Activated T-cell treated with anti-CD3 and anti-CD28 coated beads, Interleukin-2, amount 50 U/mL, for 1 hour (primary cell): ENCODE measurements around the gene LIMCH1.
"Not testable (repeated sequence)": the region's sequence is repeated elsewhere in the genome, so short reads cannot be mapped to it uniquely, and the experiment has no call there.

Experiments
- DNase-seq: peaks from one replicate; pipeline ENCODE4 v3.0.0-alpha.2; 2020

The LIMCH1 gene

GRCh38 chr4:41538017-41538733 lies at the start of gene LIMCH1:
Gene LIMCH1, plus strand, starts transcription at chr4:41538157. Its CDS starts 67,839 bp downstream, at chr4:41605996.
- no peak for DNase-seq

- DNase-seq, result not testable (repeated sequence)
Measured at GRCh38 chr4:41491081-41491576, 46.8 kb upstream of the LIMCH1 start.

- DNase-seq, result no peak
Measured at GRCh38 chr4:41496977-41497376, 41.0 kb upstream of the LIMCH1 start.

- DNase-seq, result no peak
Measured at GRCh38 chr4:41498177-41498576, 39.8 kb upstream of the LIMCH1 start.

GRCh38 chr4:41504167-41504818 lies 33.7 kb upstream of the LIMCH1 start:
- DNase-seq, result no peak

GRCh38 chr4:41505161-41505661 lies 32.7 kb upstream of the LIMCH1 start:
- DNase-seq, result no peak

- no peak for DNase-seq
Measured at GRCh38 chr4:41506130-41506529, 31.8 kb upstream of the LIMCH1 start.

GRCh38 chr4:41507291-41507947 lies 30.5 kb upstream of the LIMCH1 start:
- no peak for DNase-seq

GRCh38 chr4:41509451-41509866 lies 28.5 kb upstream of the LIMCH1 start:
- no peak for DNase-seq

GRCh38 chr4:41510179-41510578 lies 27.8 kb upstream of the LIMCH1 start:
- no peak for DNase-seq

- DNase-seq, result no peak
Measured at GRCh38 chr4:41512136-41512535, 25.8 kb upstream of the LIMCH1 start.

- no peak for DNase-seq
Measured at GRCh38 chr4:41512596-41512995, 25.4 kb upstream of the LIMCH1 start.

GRCh38 chr4:41514169-41514568 lies 23.8 kb upstream of the LIMCH1 start:
- no peak for DNase-seq

GRCh38 chr4:41514766-41515481 lies 23.0 kb upstream of the LIMCH1 start:
- DNase-seq, result no peak

- no peak for DNase-seq
Measured at GRCh38 chr4:41517121-41517520, 20.8 kb upstream of the LIMCH1 start.

- DNase-seq, result no peak
Measured at GRCh38 chr4:41517747-41518146, 20.2 kb upstream of the LIMCH1 start.

- DNase-seq, result no peak
Measured at GRCh38 chr4:41524425-41524824, 13.5 kb upstream of the LIMCH1 start.

GRCh38 chr4:41525129-41525528 lies 12.8 kb upstream of the LIMCH1 start:
- no peak for DNase-seq

GRCh38 chr4:41526628-41527027 lies 11.3 kb upstream of the LIMCH1 start:
- no peak for DNase-seq

GRCh38 chr4:41528512-41529205 lies 9.3 kb upstream of the LIMCH1 start:
- DNase-seq, result no peak

- no peak for DNase-seq
Measured at GRCh38 chr4:41530741-41531140, 7.2 kb upstream of the LIMCH1 start.

- DNase-seq, result no peak
Measured at GRCh38 chr4:41532336-41532735, 5.6 kb upstream of the LIMCH1 start.
